Measurements from ENCODE around the gene YRDC. TPM values are rescaled to one million over a fixed set of nuclear protein-coding genes. Genes with fewer than 3 reads are reported as not detected.
A peak's percentile ranks its signal among the peaks of the same experiment; 100 is the strongest.

YRDC gene
- total RNA-seq, 1 donor from 2014 or later: 9.1 TPM

GRCh38 chr1:37807220-37807554, 821 bp downstream of the YRDC start:
- DNase-seq (ENCODE audit: extremely low spot score in 2 of 2): no peak
- TF ChIP-seq CTCF (IDR thresholded peaks at IDR 0.05) (no peak), POLR2A (IDR thresholded peaks at IDR 0.05) (no peak), POLR2AphosphoS5 (IDR thresholded peaks at IDR 0.05; ENCODE audit: insufficient read depth in 1 of 2, low read depth in 1 of 2) (no peak)
- Histone ChIP-seq H3K36me3 (peaks cover 0 to 48% of the 10 kb centered on the region in 2 donors), H3K4me3 (peak overlapping the region; percentile 92 to 93), H3K27me3 (no peaks in the 10 kb centered on the region), H3K9me3 (no peaks in the 10 kb centered on the region), H3K27ac (peak overlapping the region; percentile 82), H3K4me1 (peaks cover 31% of the 10 kb centered on the region)
- intact Hi-C loops (cut with DNase I): loop anchor here (10.0 kb wide), 1 partner anchor 48 kb away; the partner anchor contains the start of gene MTF1

DNA sequence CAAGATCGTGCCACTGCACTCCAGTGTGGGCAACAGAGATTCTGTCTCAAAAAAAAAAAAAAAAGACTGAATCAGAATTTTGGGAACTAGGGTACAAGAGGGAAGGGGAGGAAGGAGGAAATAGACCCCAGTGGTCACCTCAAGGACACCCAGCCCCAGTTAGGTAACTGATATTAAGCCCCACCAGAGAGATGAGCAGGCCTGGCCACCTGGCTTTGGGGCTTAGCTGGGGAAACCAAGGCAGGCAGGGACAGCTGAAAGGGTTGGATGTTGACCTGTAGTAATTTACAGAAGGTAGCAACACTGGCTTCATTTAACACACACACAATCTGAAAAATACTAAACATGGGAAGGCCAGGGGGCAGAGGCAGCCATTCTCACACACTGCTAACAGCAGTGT, 5.6 kb downstream of the YRDC start:
- H3K27me3 ChIP-seq: no peaks in the 10 kb centered on the region

GRCh38 chr1:37797750-37798345, 10.2 kb downstream of the YRDC start:
- TF ChIP-seq POLR2A (IDR thresholded peaks at IDR 0.05): no peak
- TF ChIP-seq POLR2AphosphoS5 (IDR thresholded peaks at IDR 0.05; ENCODE audit: insufficient read depth in 1 of 2, low read depth in 1 of 2): no peak
- no peak for TF ChIP-seq CTCF (IDR thresholded peaks at IDR 0.05)
- DNase-seq (ENCODE audit: extremely low spot score in 2 of 2): no peak
- H3K4me1 ChIP-seq: peaks cover 19% of the 10 kb centered on the region
- H3K27me3 ChIP-seq: no peaks in the 10 kb centered on the region
- no peak overlapping the region for H3K4me3 ChIP-seq
- intact Hi-C loops (cut with DNase I): no loop called here
- H3K27ac ChIP-seq: no peak overlapping the region
- H3K9me3 ChIP-seq: no peaks in the 10 kb centered on the region
- peaks cover 0 to 23% of the 10 kb centered on the region in 2 donors for H3K36me3 ChIP-seq

More for the DNA sequence above, 5.6 kb downstream of the YRDC start:
- Histone ChIP-seq H3K4me3 (no peak overlapping the region), H3K27ac (no peak overlapping the region), H3K4me1 (peaks cover 12% of the 10 kb centered on the region), H3K36me3 (peaks cover 0 to 64% of the 10 kb centered on the region in 2 donors), H3K9me3 (no peaks in the 10 kb centered on the region)
- intact Hi-C loops (cut with DNase I): loop anchor here (10.0 kb wide), 1 partner anchor 52 kb away; the partner anchor contains the start of gene MTF1
- TF ChIP-seq POLR2AphosphoS5 (IDR thresholded peaks at IDR 0.05; ENCODE audit: insufficient read depth in 1 of 2, low read depth in 1 of 2): no peak
- no peak for TF ChIP-seq POLR2A (IDR thresholded peaks at IDR 0.05)
- TF ChIP-seq CTCF (IDR thresholded peaks at IDR 0.05): no peak
- DNase-seq (ENCODE audit: extremely low spot score in 2 of 2): no peak

DNA sequence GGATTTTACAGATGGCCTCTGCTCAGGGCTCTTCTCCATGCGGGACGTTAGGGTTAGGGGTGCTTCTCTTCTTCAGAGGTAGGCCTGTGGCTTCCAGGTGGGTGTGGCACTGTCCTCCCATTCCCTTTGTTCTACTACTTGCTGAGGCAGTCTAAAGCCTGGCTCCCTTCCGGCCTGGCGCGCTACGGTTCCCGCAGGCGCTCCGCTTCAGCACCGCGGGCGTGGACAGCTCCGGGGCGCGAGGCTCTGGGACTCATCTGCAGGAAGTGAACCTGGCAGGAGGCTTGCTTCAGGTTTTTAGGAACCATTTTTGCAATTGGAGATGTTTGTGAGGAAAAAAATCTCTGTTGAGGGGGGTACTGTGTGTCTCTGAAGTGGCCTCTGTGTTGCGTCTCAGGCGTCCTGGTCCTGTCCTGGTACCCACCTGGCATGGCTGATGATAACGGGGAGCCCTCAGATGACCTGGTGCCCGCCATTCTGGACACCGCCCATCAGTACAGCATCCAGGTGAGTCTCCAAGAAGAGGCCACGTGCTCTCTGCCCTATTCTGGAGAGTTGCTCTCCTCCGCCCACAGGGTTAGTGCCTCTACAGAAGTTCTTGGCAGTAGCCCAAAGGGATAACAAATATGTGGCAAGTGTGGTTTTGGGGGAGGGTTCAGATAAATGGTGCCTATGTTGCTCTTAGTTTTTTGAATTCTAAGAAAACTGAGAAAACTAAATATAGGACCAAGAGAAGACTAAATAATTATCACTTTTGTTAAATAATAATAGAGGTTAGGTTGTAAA, 12.5 kb downstream of the YRDC start:
- TF ChIP-seq POLR2AphosphoS5 (IDR thresholded peaks at IDR 0.05; ENCODE audit: insufficient read depth in 1 of 2, low read depth in 1 of 2) (peak in 1 of 2 donors; percentile 22), CTCF (IDR thresholded peaks at IDR 0.05) (no peak), POLR2A (IDR thresholded peaks at IDR 0.05) (no peak)
- Histone ChIP-seq H3K9me3 (no peaks in the 10 kb centered on the region), H3K4me3 (no peak overlapping the region), H3K27ac (no peak overlapping the region), H3K4me1 (peaks cover 19% of the 10 kb centered on the region), H3K36me3 (peaks cover 0 to 8% of the 10 kb centered on the region in 2 donors), H3K27me3 (no peaks in the 10 kb centered on the region)
- DNase-seq (ENCODE audit: extremely low spot score in 2 of 2): no peak
- intact Hi-C loops (cut with DNase I): no loop called here
